MM.1S (cell line): ENCODE measurements around the gene CCDC178.

Source experiments
- CTCF ChIP-seq: fragments of 300-600 bp; sonication (generic); IDR thresholded peaks from 2 replicates; pipeline ENCODE4 v1.5.1; 2016; ENCODE audit warnings: antibody characterized with exemption, low read length, mixed read lengths
- EZH2 ChIP-seq: fragments of 300-600 bp; sonication (generic); optimal IDR thresholded peaks from 2 replicates; pipeline ENCODE3; 2017; ENCODE audit warnings: low read depth, mild to moderate bottlenecking, antibody characterized with exemption, low read length, mixed read lengths
- EZH2phosphoT487 ChIP-seq: fragments of 300-600 bp; sonication (generic); IDR thresholded peaks from 2 replicates; pipeline ENCODE4 v1.6.1; 2018; ENCODE audit warnings: antibody characterized with exemption, low read length

DNA sequence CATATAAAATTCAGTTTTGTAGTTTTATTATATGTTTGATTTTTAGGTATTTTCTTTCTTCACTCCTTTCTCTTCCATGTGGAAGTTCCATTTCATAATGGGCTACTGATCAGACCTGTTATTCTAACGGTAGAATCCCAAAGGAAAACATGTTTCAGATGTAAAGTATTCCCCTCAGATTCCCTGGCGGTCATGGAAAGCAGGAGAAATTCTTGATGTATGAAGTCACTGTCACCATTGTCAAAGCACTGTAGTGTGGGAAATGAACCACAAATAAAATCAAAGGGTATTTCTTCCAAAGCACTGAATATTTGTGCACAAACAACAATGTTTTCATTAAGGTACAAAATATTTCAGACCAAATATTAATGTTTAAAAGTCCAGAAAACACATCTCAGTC, 430.4 kb downstream of the CCDC178 start:
- TF ChIP-seq CTCF = no peak
- no peak for TF ChIP-seq EZH2
- TF ChIP-seq EZH2phosphoT487 = no peak
